Hypothalamus (tissue), 51 donors: ENCODE data around the gene TRDN.
"Not testable (repeated sequence)": the region's sequence is repeated elsewhere in the genome, so short reads cannot be mapped to it uniquely, and the experiment has no call there.

Source experiments
- DNase-seq, 51 donors: peaks; one replicate each; lab custom pipeline; 2025; lab: John Stamatoyannopoulos, UW

The TRDN gene

DNA sequence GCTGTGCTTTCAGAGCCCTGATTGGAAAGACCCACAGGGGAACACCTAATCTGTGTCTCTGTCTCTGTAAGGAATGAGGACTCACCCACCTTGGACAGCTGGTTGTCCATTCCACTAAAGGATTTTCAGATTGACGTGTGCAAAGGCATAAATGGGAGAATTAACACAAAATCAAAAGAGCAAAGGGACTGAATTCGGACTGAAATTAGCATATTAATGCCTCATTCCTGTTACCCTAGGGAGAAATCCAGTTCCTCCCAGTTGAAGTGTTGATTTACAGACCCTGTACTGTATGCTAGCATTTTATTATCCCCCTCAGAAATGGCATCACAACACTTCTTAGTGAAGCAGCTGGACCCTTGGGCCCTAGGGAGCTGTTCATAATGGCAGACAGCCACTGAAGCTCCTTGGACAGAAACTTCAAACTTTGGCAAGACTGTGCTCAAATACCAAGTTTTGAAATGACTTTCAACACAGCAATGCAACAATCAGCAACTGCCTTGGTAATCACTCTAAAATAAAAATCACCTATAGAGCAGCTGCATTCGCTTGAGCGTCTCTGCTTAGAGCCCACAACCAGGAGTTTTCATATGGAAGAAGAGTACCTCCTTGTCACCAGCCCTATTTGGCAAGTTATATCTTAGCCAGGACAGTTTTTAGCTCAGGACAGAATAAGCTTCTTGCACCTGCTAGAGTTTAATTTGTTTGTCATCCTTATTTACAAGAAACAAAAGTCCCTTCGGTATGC lies 118.1 kb downstream of the TRDN start:
- DNase-seq, result peak in 3 of 51 donors; percentile 3 to 14 (median 13)

DNA sequence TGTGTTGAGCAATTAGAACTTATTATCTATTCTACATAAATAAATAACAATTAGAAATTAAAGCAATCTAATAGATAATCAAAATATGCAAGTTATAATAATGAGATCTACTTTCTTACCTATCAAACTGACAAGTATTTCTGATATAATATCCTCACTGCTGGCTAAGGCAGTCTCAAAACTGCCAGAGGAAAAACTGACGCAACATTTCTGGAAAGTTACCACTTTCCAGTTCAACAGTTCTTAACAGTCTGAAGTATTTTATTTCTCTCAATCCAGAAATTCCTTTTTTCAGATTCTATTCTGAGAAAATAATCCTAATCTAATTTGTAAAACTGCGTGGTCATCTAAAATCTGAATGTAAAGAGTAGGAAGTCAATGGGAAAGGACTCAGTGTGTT lies 121.0 kb downstream of the TRDN start:
- DNase-seq, result no peak

DNA sequence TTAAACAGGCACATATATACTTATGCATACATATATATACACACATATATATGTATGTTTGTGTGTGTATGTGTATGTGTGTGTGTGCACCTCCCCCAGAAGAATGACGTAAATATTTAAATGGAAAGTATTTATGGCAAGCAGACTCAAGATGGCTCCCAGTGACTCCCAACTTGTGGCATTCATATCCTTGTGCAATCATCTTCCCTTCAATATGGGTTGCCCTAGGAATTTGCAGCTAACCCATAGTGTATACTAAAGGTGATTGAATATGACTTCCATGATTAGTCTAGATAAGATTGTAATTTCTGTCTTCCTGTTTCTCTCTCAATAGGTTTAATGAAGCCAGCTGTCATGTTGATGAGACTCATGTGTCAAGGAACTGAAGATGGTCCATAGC lies 127.6 kb downstream of the TRDN start:
- no peak for DNase-seq

DNA sequence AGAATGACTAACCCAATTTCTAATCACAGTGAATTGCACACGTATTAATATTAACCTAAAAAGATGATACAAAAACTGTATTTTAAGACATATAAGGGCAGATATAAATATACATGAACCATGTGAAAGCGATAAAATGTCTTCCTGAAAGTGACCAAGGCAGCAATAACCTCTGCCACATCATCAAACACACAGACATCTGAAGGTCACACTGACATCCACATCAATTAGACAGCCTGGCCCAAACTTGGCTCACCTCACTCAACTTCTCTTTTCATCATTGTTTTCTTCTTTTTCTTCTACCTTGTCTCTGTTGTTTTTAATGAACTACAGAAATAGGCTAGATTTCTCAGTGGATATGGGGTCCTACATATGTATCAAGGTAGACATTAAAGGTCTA lies 128.5 kb downstream of the TRDN start:
- no peak for DNase-seq

DNA sequence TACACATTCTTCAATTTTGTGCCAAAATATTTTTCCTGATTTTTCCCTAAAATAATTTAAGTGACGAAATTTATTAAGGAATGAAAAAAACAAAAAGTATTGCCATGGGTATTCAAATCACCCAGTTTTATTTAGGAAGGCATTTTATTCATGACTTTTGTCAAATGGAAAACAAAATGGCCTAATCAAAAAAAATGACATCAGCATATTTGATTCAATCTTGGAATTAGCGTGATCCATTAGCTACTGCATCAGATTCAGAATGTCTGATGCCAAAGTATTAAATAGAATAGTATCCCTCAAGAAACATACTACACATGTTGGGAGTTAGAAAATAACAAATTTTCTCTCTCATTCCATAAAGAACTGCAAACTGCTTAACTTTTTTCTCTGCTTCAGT lies 129.2 kb downstream of the TRDN start:
- no peak for DNase-seq

DNA sequence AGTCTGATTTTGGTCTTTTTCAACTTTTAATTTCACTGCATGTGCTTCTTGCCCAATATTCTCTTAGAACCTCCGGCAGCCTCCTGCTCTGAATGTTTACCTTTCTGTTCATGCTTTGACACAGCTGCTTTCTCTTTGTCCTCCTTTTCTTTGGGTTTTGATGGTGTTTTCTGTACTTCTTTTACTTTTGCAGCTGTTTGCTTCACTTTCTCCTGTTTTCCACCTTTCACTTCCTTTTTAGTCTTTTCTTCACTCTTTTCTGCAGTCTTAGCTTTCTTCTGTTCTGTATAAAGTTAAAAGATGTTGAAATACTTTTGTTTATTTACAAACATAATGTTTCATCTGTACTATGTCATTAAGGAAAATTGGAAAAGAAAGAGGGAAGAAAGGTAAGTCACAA lies 133.1 kb downstream of the TRDN start:
- no peak for DNase-seq

DNA sequence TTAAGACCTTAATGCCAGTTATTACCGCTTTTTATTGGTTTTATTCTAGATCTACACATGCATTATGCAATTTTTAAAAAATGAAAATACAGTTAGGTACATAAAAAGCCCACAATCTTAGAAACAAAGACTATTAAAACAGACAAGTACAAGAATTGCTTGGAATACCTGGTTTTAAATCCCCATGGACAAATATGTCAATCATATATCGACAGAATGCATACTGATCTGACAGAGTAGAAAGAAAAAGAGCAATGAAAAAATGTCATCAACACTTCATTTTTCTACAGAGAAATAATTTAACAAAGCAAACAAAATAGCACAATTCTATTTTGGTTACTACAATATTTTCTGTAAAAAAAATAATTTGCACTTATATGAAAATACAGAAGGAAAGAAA lies 139.7 kb downstream of the TRDN start:
- DNase-seq, result no peak

DNA sequence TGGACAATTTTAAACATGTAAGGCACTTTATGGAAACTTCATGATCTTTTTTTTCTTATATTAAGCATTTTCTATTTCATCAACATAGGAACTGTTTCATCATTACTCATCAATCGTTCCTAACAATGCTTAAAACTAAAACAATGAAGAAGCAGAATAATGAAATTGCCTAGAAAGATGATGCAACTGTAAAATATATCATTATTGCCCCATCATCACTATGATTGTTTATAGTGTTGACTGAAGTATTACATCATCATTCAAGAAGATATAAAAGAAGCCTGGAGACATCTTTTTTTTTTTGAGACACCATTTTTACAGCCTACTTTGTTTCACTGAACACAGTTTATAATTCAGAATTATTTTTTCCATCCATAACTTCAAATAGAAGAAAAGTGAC lies 147.2 kb downstream of the TRDN start:
- DNase-seq, result no peak

DNA sequence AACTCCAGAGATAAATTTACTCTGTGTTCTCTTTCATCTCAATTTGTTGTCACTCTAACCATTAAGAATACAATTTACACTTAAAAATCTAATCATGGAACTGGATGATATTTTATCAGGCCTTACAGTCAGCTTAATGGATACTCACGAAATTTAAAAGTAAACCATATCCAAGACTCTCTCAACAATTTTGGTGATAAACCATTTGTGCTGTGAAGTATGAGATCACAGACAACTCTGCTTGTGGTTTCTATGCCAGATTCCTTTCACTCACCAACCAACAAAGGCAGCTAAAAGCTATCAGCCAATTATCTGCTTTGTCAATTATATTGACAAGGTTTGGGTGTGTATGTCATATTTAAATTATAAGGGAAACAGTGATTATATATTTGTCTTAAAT lies 155.8 kb downstream of the TRDN start:
- DNase-seq, result no peak

DNA sequence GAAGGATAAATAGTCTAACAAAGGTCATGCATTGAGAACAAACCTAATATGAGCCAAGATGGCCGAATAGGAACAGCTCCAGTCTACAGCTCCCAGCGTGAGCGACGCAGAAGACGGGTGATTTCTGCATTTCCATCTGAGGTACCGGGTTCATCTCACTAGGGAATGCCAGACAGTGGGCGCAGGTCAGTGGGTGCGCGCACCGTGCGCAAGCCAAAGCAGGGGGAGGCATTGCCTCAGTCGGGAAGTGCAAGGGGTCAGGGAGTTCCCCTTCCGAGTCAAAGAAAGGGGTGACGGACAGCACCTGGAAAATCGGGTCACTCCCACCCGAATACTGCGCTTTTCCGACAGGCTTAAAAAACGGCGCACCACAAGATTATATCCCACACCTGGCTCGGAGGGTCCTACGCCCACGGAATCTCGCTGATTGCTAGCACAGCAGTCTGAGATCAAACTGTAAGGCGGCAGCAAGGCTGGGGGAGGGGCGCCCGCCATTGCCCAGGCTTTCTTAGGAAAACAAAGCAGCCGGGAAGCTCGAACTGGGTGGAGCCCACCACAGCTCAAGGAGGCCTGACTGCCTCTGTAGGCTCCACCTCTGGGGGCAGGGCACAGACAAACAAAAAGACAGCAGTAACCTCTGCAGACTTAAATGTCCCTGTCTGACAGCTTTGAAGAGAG lies 164.6 kb downstream of the TRDN start:
- not testable (repeated sequence) for DNase-seq

DNA sequence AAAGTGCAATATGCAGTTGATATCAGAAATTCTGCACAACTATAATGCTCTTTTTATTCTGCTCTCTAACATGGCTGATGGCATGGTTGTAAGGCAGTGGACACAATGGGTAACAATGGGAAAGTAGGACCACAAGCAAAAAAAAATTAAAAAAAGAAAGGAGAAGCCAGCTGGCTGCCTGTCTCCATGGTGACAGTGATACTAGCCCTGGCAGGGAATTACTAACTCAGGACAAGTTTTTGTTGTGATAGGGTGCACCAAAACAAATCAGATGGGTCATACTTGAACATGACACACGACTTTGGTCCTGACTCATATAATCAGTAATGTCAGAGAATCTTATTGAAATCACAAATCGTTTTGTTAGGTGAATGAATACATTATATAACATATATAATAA lies 169.4 kb downstream of the TRDN start:
- no peak for DNase-seq

DNA sequence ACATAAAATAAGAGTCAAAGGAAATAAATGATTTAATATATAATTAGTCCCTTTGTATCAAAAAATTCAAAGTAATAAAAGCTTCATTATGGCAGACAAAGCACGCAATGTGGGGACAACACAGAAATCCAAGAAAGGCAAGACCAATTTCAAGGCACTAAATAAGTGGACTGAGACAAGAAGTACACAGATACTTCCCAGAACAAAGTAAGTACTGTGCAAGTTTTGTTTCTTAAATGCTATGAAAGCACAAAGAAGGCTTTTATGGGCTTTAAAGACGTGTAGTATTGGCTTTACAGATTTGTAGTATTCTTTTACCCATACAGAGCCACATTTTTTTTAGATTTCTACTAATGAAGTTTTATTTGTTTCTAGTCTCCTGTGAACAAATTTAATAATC lies 174.6 kb downstream of the TRDN start:
- no peak for DNase-seq

DNA sequence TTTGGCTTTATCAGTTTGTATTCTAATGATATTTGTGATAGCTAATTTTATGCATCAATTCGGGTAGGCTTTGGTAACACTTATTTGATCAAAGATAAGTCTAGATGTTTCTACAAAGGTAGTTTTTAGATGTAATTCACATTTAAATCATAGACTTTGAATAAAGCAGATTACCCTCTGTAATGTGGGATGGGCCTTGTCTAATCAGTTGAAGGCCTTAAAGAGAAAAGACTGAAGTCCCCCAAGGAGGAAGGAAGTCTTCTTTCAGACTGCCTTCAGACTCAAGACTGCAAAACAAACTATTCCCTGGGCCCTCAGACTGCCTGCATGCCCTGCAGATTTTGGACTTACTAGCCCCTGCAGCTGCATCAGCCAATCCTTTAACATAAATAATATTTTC lies 178.5 kb downstream of the TRDN start:
- DNase-seq, result no peak

DNA sequence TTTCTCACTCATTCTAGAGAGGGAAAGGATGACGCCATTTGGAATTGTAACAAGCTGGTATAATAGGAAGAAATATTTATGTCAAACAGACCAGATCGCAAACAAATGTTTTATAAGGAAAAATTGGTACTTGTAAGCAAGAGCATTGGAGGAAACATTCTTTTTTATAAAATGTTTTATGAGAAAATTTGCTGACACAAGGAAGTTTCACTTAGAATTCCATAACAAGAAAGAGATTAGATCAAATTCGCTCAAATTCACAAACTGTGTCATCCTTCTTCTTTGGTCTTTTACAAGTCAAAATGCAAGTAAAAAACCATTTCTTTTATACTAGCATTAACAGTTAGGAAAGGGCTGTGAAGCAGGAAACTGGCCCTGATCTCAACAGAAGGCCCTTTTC lies 179.9 kb downstream of the TRDN start:
- no peak for DNase-seq

DNA sequence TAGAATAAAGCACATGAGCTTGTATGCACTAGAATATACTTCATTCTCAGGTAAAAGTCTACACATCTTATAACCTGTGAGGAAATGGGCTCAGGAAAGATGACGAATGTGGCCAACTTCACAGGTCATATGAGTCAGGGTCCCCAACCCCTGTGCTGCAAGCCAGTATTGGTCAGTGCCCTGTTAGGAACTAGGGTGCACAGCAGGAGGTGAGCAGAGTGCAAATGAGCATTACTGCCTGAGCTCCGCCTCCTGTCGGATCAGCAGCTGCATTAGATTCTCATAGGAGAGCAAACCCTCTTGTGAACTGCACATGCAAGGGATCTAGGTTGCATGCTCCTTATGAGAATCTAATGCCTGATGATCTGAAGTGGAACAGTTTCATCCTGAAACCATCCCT lies 182.3 kb downstream of the TRDN start:
- DNase-seq, result no peak

DNA sequence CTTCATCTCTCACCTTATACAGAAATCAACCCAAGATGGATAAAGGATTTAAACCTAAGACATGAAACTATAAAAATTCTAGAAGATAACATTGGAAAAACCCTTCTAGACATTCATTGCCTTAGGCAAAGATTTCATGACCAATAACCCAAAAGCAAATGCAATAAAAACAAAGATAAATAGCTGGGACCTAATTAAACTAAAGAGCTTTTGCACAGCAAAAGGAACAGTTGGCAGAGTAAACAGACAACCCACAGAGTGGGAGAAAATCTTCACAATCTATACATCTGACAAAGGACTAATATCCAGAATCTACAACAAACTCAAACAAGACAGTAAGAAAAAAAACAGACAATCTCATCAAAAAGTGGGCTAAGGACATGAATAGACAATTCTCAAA lies 183.7 kb downstream of the TRDN start:
- not testable (repeated sequence) for DNase-seq

DNA sequence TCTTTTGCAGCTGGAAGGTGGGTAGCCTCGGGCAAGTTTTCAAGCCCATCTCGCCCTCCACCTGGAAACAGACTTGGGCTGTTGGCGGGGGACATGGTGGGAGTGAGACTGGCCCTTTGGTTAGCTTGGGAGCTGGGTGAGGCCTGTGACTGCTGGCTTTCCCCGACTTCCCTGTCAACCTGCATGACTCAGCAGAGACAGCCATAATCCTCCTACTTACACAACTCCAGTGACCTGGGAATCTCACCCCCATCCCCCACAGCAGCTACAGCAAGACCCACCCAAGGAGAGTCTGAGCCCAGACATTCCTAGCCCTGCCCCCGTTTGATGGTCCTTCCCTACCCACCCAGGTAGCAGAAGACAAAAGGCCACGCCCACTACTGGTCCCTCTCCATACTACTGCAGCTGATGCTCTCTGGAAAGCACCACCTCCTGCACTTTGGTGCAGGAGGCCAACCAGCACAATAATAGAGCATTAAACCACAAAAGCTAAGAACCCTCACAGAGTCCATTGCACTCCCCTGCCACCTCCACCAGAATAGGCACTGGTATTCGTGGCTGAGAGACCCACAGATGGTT lies 188.4 kb downstream of the TRDN start:
- no peak for DNase-seq

DNA sequence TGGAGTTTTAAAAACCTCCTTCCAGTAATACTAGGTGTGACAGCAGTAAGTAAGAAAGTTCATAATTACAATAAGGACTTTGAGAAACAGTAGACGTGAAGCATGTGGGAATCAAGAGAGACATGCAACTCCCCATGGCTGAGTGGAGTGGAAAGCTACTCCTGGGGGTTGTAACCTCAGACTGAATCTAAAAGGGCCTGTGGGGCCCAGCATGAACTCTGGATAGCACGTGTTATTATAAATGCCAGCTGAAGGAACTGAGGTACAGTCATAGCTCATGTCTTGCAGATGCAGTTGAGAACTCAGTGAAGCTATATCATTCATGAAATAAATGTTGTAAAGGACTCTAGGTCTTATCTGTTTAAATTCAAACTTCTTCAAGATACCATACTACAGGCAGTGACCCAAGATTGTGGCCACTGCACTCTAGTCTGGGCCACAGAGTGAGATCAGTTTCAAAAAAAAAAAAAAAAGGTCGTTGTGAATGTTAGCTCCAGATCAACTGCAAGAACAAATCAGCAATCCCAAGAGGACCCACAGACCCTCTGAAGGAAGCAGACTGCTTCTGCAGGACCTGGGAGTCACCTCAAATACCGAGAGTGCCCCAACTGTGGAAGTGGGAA lies 189.3 kb downstream of the TRDN start:
- DNase-seq, result no peak

DNA sequence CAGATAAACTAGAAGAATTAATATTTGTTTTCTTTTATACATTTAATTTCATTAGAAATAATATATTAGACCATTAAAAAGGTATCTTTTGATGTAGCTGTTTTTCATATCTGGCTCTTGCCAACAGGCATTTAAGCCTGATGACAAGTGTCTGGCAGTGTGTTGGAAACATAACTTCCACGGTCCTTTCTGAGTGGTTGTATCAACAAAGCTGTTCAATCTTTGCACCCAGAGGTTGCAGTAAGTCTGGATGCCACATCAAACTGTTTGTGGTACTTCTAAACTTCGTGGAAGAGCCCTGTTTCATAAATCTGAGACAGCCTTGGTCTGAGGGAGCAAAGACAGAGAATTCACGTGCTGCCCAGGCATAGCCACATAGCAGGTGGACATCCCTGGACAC lies 197.4 kb downstream of the TRDN start:
- no peak for DNase-seq

DNA sequence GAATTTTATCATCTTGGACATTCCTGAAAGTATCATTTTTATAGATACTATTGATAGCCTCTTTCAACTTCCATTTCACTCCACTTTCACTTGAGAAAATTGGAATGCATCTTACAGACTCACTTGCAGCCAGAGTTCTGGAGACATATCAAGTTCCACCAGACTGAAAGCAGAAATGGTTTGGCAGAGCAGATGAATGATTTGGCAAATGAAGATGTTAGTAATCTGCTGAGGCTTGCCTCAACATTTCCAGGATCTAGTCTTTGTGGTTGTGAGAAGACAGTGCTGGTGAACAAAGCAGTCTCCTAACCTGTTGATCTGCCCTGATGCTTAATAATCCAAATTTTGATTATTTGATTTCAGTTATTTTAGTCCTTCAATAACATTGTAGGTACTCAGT lies 202.6 kb downstream of the TRDN start:
- DNase-seq, result no peak

DNA sequence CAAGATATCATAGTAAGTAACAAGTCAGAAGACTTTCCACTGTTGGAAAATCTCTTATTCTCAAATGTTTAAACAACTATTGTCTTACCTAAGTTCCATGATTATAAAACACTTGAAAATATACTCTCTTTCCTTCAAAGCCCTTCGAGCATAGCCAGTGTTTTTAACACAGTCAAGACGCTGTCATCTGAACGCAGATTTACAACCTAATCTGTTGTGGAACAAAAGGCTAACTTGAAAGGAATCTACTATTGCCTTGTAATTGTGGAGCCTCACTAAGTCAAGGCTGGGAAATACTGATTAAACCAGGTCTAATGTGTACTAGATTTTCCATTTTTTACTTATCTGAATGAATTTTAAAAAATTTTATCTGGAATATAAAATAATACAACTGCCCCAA lies 205.8 kb downstream of the TRDN start:
- DNase-seq, result no peak

DNA sequence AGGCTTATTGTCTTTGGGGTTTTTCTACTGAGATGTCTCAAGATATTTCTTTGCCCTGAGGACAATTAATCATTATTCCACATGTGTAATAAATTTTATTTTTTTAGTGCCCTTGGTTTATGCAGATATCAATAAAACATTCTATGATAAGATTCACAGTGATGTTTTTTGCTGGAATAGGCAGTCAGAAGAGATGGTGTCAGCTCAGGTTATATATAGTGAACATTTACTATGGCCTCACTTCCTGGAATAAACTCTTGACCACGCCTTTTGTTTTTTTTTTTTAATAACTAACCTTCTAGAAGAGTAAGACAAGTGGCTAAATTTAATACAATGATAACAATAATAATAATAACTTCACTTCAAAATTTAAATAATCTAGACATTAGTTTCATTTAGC lies 209.7 kb downstream of the TRDN start:
- DNase-seq, result no peak
